Suprapubic skin (tissue), 4 donors: ENCODE measurements around the gene NANOS3.

Experiments used
- CTCF ChIP-seq, 2 donors: fragments of 200-600 bp in 1 of 2; fragments of 450-650 bp in 1 of 2; sonication (generic) in 1 of 2; IDR thresholded peaks; one replicate each; pipeline ENCODE4 v1.5.1; 2016 to 2019; ENCODE audit warnings: antibody characterized with exemption in 2 of 2, mild to moderate bottlenecking in 1 of 2, moderate library complexity in 1 of 2
- POLR2A ChIP-seq, 2 donors: fragments of 450-650 bp; IDR thresholded peaks; one replicate each; pipeline ENCODE4 v1.6.1; 2017; ENCODE audit warnings: antibody characterized with exemption in 2 of 2, mild to moderate bottlenecking in 2 of 2, moderate library complexity in 2 of 2
- POLR2AphosphoS5 ChIP-seq, 3 donors: sonication (generic); formaldehyde crosslinking; IDR thresholded peaks; one replicate each; pipeline ENCODE4 v1.6.1; 2017; ENCODE audit warnings: antibody characterized with exemption in 3 of 3

- no peak for TF ChIP-seq CTCF (IDR thresholded peaks at IDR 0.05)
- no peak for TF ChIP-seq POLR2A (IDR thresholded peaks at IDR 0.05)
- TF ChIP-seq POLR2AphosphoS5 (IDR thresholded peaks at IDR 0.05) = no peak
Observed at GRCh38 chr19:13877303-13877702, 369 bp downstream of the NANOS3 start.
